HepG2 (cell line): ENCODE measurements around the gene PSMA7.

Experiments
- ARID5B ChIP-seq: IDR thresholded peaks from 2 replicates; pipeline ENCODE4 v1.4.0; 2020; ENCODE audit warnings: mild to moderate bottlenecking, missing genetic modification reagents
- CTCF ChIP-seq: sonication (generic); formaldehyde crosslinking; IDR thresholded peaks from 2 replicates; pipeline ENCODE4 v1.5.0; 2020; ENCODE audit warnings: mild to moderate bottlenecking, missing genetic modification reagents, moderate library complexity
- ELF4 ChIP-seq: sonication (generic); formaldehyde crosslinking; IDR thresholded peaks from 2 replicates; pipeline ENCODE4 v1.5.0; 2020; ENCODE audit warnings: missing genetic modification reagents, mild to moderate bottlenecking, moderate library complexity, borderline replicate concordance
- ELK4 ChIP-seq: sonication (generic); formaldehyde crosslinking; IDR thresholded peaks from 2 replicates; pipeline ENCODE4 v1.9.0; 2021; ENCODE audit warnings: missing genetic modification reagents, borderline replicate concordance
- ETS1 ChIP-seq: sonication (generic); formaldehyde crosslinking; IDR thresholded peaks from 2 replicates; pipeline ENCODE4 v1.4.0; 2020; ENCODE audit warnings: missing genetic modification reagents
- HOXA7 ChIP-seq: sonication (generic); formaldehyde crosslinking; IDR thresholded peaks from 2 replicates; pipeline ENCODE4 v1.8.1; 2022; ENCODE audit warnings: mild to moderate bottlenecking, missing genetic modification reagents, moderate library complexity
- ONECUT2 ChIP-seq: sonication (generic); formaldehyde crosslinking; IDR thresholded peaks from 2 replicates; pipeline ENCODE4 v1.4.0; 2020; ENCODE audit warnings: missing genetic modification reagents
- POLR2A ChIP-seq, 2 experiments: IDR thresholded peaks; 2 replicates each; pipeline ENCODE4 v1.6.1; 2011; ENCODE audit warnings: low read depth in 2 of 2, low read length in 2 of 2, mild to moderate bottlenecking in 1 of 2, moderate library complexity in 1 of 2; ENCODE audit not compliant: insufficient read depth in 1 of 2
- RARA ChIP-seq: IDR thresholded peaks from 2 replicates; pipeline ENCODE4 v1.6.1; 2016; ENCODE audit warnings: missing genetic modification reagents, missing compliant biosample characterization
- ZFP36L1 ChIP-seq: sonication (generic); formaldehyde crosslinking; IDR thresholded peaks from 2 replicates; pipeline ENCODE4 v1.8.0; 2022; ENCODE audit warnings: mild to moderate bottlenecking, missing genetic modification reagents, moderate library complexity
- ZNF337 ChIP-seq: sonication (generic); formaldehyde crosslinking; IDR thresholded peaks from 2 replicates; pipeline ENCODE4 v1.5.1; 2020; ENCODE audit warnings: missing genetic modification reagents, low read depth, mild to moderate bottlenecking, borderline replicate concordance

- no peak for TF ChIP-seq RARA
- no peak for TF ChIP-seq POLR2A (IDR thresholded peaks at IDR 0.05; ENCODE audit: insufficient read depth in 1 of 2, low read depth in 2 of 2, low read length in 2 of 2)
- TF ChIP-seq ELF4 = no peak
- TF ChIP-seq ARID5B (CRISPR knock-in tag) = no peak
- no peak for TF ChIP-seq ETS1
- TF ChIP-seq HOXA7 = no peak
- no peak for TF ChIP-seq ELK4 (CRISPR knock-in tag)
- no peak for TF ChIP-seq CTCF (CRISPR knock-in tag)
- TF ChIP-seq ZNF337 (CRISPR knock-in tag) = no peak
- no peak for TF ChIP-seq ZFP36L1 (CRISPR knock-in tag)
- no peak for TF ChIP-seq ONECUT2 (CRISPR knock-in tag)
Observed at GRCh38 chr20:62138204-62138543, 5.0 kb downstream of the PSMA7 start.
